ENCODE results near the gene FGFR2.

GRCh38 chr10:121611393-121612159 is 13.3 kb upstream of the FGFR2 start:
- TF ChIP-seq REST (IDR thresholded peaks at IDR 0.05; ENCODE audit: low read depth) = no peak
- TF ChIP-seq CEBPB (IDR thresholded peaks at IDR 0.05) = no peak
- TF ChIP-seq RAD21 (IDR thresholded peaks at IDR 0.05; ENCODE audit: low read depth) = no peak
- no peak for TF ChIP-seq YY1 (IDR thresholded peaks at IDR 0.05; ENCODE audit: low read depth)

Measured in Ishikawa (cell line).